HCT116 (cell line): Measurements from ENCODE around the gene ATG2B. TPM values are rescaled to one million over a fixed set of nuclear protein-coding genes. Genes with fewer than 3 reads are reported as not detected.

Experiments
- ATAC-seq: fragments of 200-7000 bp; cut with Tn5 transposase; 2 replicates; pipeline ENCODE4 v1.9.1; 2020; ENCODE audit warnings: mild to moderate bottlenecking, moderate library complexity
- BruUV-seq: library from RNA; stranded (reverse); fragments of 400-500 nt; replicated peaks from 2 replicates; lab custom pipeline; 2021; lab: Mats Ljungman, UMichigan
- CTCF ChIA-PET: fragments of 300-600 bp; sonication (Branson Sonifier 250); formaldehyde crosslinking; loops from one replicate; lab custom pipeline; 2021; ENCODE audit warnings: antibody characterized with exemption; lab: Charles Lee
- POLR2A ChIA-PET: fragments of 300-600, 350-600 bp; sonication (Branson Sonifier 250); formaldehyde crosslinking; loops from one replicate; lab custom pipeline; 2021; ENCODE audit warnings: antibody characterized with exemption; lab: Charles Lee
- RAD21 ChIA-PET, 2 experiments: fragments of 300-600 bp; sonication (Branson Sonifier 250); formaldehyde crosslinking; loops; one replicate each; lab custom pipeline; 2023; ENCODE audit warnings: low total read pairs in 2 of 2; ENCODE audit not compliant: uncharacterized antibody in 2 of 2, unreplicated experiment in 2 of 2, low non-redundant PET in 1 of 2; lab: Charles Lee
- DNase-seq: peaks from one replicate; pipeline ENCODE4 v3.0.0-alpha.2; 2010; ENCODE audit warnings: low read depth, low spot score
- H2AFZ ChIP-seq: fragments of 200-600 bp; shearing (Covaris generic), sonication (generic); 2 replicates; pipeline ENCODE4 v1.6.1; 2017; ENCODE audit warnings: low read depth, mixed run types, mixed read lengths, antibody characterized with exemption, low read length; ENCODE audit not compliant: poor library complexity, severe bottlenecking
- H3K27ac ChIP-seq: 2 replicates; pipeline ENCODE4 v1.5.1; 2012; ENCODE audit warnings: low read depth, low read length
- H3K27me3 ChIP-seq: fragments of 200-600 bp; sonication (generic); 2 replicates; pipeline ENCODE4 v1.6.1; 2016; ENCODE audit warnings: mixed run types, low read length, mixed read lengths; ENCODE audit not compliant: insufficient read depth
- H3K36me3 ChIP-seq, 2 experiments: fragments of 200-500 bp in 1 of 2; fragments of 200-600 bp in 1 of 2; sonication (Bioruptor generic) in 1 of 2; sonication (generic) in 1 of 2; 2 replicates each; pipeline versions ENCODE4 v1.5.1 to v1.6.1; 2014 to 2016; ENCODE audit warnings: low read length in 2 of 2, inconsistent platforms in 1 of 2, mixed read lengths in 1 of 2, mixed run types in 1 of 2; ENCODE audit not compliant: insufficient read depth in 2 of 2, control insufficient read depth in 1 of 2
- H3K4me1 ChIP-seq, 2 experiments: fragments of 200-600 bp in 1 of 2; sonication (generic) in 1 of 2; 2 replicates each; pipeline versions ENCODE4 v1.5.1 to v1.6.1; 2012 to 2017; ENCODE audit warnings: low read length in 2 of 2, inconsistent platforms in 1 of 2, mild to moderate bottlenecking in 1 of 2, mixed read lengths in 1 of 2, mixed run types in 1 of 2, moderate library complexity in 1 of 2; ENCODE audit not compliant: insufficient read depth in 2 of 2, control insufficient read depth in 1 of 2
- H3K4me2 ChIP-seq: fragments of 200-600 bp; sonication (generic); 2 replicates; pipeline ENCODE4 v1.6.1; 2017; ENCODE audit warnings: mixed run types, low read length, mixed read lengths
- H3K4me3 ChIP-seq, 2 experiments: fragments of 200-600 bp in 1 of 2; sonication (generic) in 1 of 2; replicated peaks in 1 of 2; 2 replicates each; pipeline ENCODE4 v1.5.1; 2011 to 2016; ENCODE audit warnings: low read length in 2 of 2, control low read depth in 1 of 2, low read depth in 1 of 2, mild to moderate bottlenecking in 1 of 2, mixed read lengths in 1 of 2, mixed run types in 1 of 2
- H3K79me2 ChIP-seq: fragments of 200-600 bp; sonication (generic); 2 replicates; pipeline ENCODE4 v1.6.1; 2017; ENCODE audit warnings: mild to moderate bottlenecking, mixed run types, low read length, moderate library complexity, mixed read lengths; ENCODE audit not compliant: insufficient read depth
- H3K9ac ChIP-seq: fragments of 200-600 bp; sonication (generic); 2 replicates; pipeline ENCODE4 v1.6.1; 2016; ENCODE audit warnings: low read length, mixed read lengths
- H3K9me2 ChIP-seq: fragments of 200-600 bp; sonication (generic), shearing (Covaris generic); 2 replicates; pipeline ENCODE4 v1.6.1; 2017; ENCODE audit warnings: mixed run types, mild to moderate bottlenecking, moderate library complexity; ENCODE audit not compliant: insufficient read depth
- H3K9me3 ChIP-seq, 2 experiments: fragments of 200-500 bp in 1 of 2; fragments of 200-600 bp in 1 of 2; sonication (Bioruptor generic) in 1 of 2; sonication (generic) in 1 of 2; 2 replicates each; pipeline ENCODE4 v1.6.1; 2014 to 2017; ENCODE audit warnings: low read length in 2 of 2, mixed read lengths in 2 of 2, inconsistent platforms in 1 of 2, low read depth in 1 of 2, mild to moderate bottlenecking in 1 of 2, mixed run types in 1 of 2, moderate library complexity in 1 of 2; ENCODE audit not compliant: control insufficient read depth in 1 of 2, insufficient read depth in 1 of 2
- H4K20me1 ChIP-seq: fragments of 200-600 bp; sonication (generic), shearing (Covaris generic); 2 replicates; pipeline ENCODE4 v1.6.1; 2017; ENCODE audit warnings: mixed run types, mild to moderate bottlenecking, moderate library complexity; ENCODE audit not compliant: insufficient read depth
- ELF1 ChIP-seq: IDR thresholded peaks from 2 replicates; pipeline ENCODE4 v1.6.1; 2012; ENCODE audit warnings: low read depth, borderline replicate concordance
- FOSL1 ChIP-seq: IDR thresholded peaks from 2 replicates; pipeline ENCODE4 v1.6.1; 2012; ENCODE audit warnings: low read depth
- POLR2AphosphoS5 ChIP-seq: IDR thresholded peaks from 2 replicates; pipeline ENCODE4 v1.6.1; 2011; ENCODE audit warnings: mild to moderate bottlenecking, low read depth, low read length, moderate library complexity
- YY1 ChIP-seq: IDR thresholded peaks from 2 replicates; pipeline ENCODE4 v1.6.1; 2011; ENCODE audit warnings: low read length, low read depth, moderate library complexity, mild to moderate bottlenecking; ENCODE audit not compliant: insufficient replicate concordance; ENCODE audit errors: extremely low read depth
- intact Hi-C: fragments of 100-400 bp; cut with micrococcal nuclease; formaldehyde crosslinking; loops from 2 replicates; pipeline ENCODE4 v1.10.0; 2022
- total RNA-seq: library from RNA; stranded (reverse); gene quantifications from one replicate; pipeline ENCODE4 v1.2.1, GENCODE V29; 2021; ENCODE audit not compliant: unreplicated experiment

Gene ATG2B
- total RNA-seq, 1 experiment from 2014 or later = 6.4 TPM

GRCh38 chr14:96370528-96370927 lies 7.4 kb upstream of the ATG2B start (continued):
- no peak for TF ChIP-seq POLR2AphosphoS5

- intact Hi-C loops = loop anchor here (10.0 kb wide), 1 partner anchor 136 kb away; the partner anchor contains the start of gene PAPOLA
- RAD21 ChIA-PET = no interaction called here
- DNase-seq (no peak), ATAC-seq (no peak)
- H3K9ac ChIP-seq = no peak overlapping the region
- H3K9me2 ChIP-seq = no peaks in the 10 kb centered on the region
- POLR2A ChIA-PET = interaction anchor here (0.7 kb wide), 1 partner anchor 38 kb away, joined by 5 read pairs; no protein-coding TSS in a partner anchor
- H3K27me3 ChIP-seq = no peaks in the 10 kb centered on the region
- no TSS peak for BruUV-seq
- CTCF ChIA-PET = no interaction called here
- H2AFZ ChIP-seq = no peak overlapping the region
- no peaks in the 10 kb centered on the region for H4K20me1 ChIP-seq
- H3K9me3 ChIP-seq = no peaks in the 10 kb centered on the region
- no peak overlapping the region for H3K27ac ChIP-seq
- peaks cover 6 to 18% of the 10 kb centered on the region in 2 experiments; a peak in 2 of 4 replicates for H3K4me1 ChIP-seq
- no peak overlapping the region for H3K4me3 ChIP-seq
- H3K4me2 ChIP-seq = no peak overlapping the region
- H3K79me2 ChIP-seq = peaks cover 46% of the 10 kb centered on the region
- no peaks in the 10 kb centered on the region for H3K36me3 ChIP-seq
- TF ChIP-seq YY1 = no peak
Observed at GRCh38 chr14:96368534-96368933, 5.4 kb upstream of the ATG2B start.

GRCh38 chr14:96364962-96365361 lies 1.8 kb upstream of the ATG2B start:
- Histone ChIP-seq H4K20me1 (no peaks in the 10 kb centered on the region), H2AFZ (no peak overlapping the region), H3K27ac (no peak overlapping the region), H3K9me3 (no peaks in the 10 kb centered on the region), H3K27me3 (no peaks in the 10 kb centered on the region), H3K79me2 (peaks cover 48% of the 10 kb centered on the region), H3K4me2 (peak overlapping the region; percentile 98), H3K4me1 (peaks cover 11 to 30% of the 10 kb centered on the region in 2 experiments; a peak in 2 of 4 replicates), H3K9me2 (no peaks in the 10 kb centered on the region), H3K4me3 (peak overlapping the region; percentile 85 to 92; a peak in 3 of 4 replicates), H3K9ac (peak overlapping the region; percentile 76; the same call in 1 of the 2 replicates), H3K36me3 (no peaks in the 10 kb centered on the region)
- ATAC-seq = no peak
- RAD21 ChIA-PET = no interaction called here
- no peak for DNase-seq
- CTCF ChIA-PET = no interaction called here
- no peak for TF ChIP-seq FOSL1
- TF ChIP-seq ELF1 = no peak
- POLR2A ChIA-PET = no interaction called here
- intact Hi-C loops = loop anchor here (10.0 kb wide), 1 partner anchor 140 kb away; the partner anchor contains the start of gene PAPOLA
- no TSS peak for BruUV-seq
